NCI-H1105 (cell line): Measurements from ENCODE around the gene ATOH8.

Experiments
- DNase-seq: peaks from one replicate; lab custom pipeline; 2025; lab: John Stamatoyannopoulos, UW

Gene ATOH8

DNA sequence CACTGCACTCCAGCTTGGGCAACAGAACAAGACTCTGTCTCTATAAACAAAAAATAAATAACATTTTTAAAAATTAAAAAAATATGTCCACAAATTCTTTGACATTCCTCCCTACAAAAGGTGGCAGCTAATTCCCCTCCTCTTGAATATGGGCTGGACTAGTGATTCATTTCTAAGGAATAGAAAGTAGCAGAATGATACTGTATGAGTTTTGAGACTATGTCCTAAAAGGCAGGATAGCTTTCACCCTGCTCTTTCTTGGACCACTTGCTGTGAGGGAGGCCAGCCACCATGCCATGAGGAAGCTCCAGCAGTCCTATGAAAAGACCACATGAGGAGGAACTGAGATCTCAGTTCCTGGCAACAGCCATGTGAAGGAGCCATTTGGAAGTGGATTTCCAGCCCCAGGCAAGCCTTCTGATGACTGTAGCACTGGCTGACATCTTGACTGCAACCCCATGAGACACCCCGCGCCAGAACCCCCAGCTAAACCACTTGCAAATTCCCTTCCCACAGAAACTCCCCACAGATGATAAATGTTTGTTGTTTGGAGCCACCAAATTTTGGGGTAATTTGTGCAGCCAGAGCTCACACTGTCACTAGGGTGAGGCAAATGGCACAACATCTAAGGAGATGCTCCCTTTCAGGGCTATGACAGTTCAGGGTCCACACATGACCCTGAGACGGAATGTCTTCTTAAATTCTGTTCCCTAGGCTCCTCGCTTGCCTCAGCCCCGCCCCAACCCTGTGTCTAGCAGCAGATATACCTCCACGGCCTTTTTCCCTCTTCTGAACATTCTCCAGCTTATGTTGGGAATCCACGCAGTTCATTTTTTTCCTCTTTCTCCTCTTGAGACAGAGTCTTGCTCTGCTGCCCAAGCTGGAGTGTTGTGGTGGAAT is 17.1 kb upstream of the ATOH8 start:
- DNase-seq: no peak

DNA sequence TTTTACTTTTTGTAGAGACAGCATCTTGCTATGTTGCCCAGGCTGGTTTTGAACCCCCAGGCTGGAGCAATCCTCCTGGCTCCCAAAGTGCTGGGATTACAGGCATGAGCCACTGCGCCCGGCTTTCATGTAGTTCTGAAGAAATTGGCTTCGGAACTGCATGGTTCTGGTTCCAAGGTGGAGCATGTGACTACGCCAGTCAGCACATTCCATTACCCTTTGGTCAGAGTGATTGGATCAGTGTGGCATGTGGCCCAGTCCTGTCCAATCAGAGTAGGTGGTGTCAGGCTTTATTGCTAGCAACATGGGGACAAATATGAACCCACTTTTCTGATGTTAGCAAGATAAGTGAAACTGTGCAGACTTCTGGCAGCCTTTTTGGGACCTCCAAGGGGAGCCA is 16.3 kb upstream of the ATOH8 start:
- DNase-seq: no peak

DNA sequence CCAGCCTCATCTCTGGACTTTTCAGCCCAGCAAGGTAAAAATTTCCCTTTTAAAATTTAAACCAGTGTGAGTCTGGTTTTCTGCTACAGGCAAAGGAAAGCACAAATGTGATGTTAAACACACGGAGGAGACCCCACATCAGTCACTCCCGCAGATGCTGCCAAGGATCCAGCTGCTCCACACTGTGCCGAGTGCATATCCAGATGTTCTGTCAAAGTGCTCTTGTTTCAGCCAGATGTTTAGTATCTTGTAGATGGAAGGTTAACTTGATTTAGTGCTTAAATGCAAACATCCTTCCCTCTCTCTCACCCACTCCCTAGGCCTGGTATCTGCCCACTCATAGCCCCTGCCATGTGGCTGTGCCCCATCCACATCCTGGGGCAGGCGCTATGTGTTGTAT is 15.8 kb upstream of the ATOH8 start:
- no peak for DNase-seq

DNA sequence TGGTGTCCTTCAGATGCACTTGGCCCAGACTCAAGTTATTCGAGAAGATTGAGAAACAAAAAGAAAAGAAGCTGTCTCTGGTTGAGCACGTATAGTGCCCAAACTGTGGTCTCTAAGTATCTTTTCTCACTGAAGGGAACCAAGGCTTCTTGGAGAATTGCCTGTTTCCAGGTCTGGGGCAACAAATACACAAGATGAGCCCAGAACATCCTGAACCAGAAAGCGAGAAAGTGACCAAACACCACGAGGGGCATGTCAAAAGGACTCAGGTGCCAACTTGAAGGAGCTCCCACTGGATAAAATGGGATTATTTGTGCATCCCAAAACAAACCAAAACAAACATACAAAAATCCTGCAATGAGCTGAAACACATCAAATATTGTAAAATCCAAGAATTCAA is 13.6 kb upstream of the ATOH8 start:
- DNase-seq: no peak

DNA sequence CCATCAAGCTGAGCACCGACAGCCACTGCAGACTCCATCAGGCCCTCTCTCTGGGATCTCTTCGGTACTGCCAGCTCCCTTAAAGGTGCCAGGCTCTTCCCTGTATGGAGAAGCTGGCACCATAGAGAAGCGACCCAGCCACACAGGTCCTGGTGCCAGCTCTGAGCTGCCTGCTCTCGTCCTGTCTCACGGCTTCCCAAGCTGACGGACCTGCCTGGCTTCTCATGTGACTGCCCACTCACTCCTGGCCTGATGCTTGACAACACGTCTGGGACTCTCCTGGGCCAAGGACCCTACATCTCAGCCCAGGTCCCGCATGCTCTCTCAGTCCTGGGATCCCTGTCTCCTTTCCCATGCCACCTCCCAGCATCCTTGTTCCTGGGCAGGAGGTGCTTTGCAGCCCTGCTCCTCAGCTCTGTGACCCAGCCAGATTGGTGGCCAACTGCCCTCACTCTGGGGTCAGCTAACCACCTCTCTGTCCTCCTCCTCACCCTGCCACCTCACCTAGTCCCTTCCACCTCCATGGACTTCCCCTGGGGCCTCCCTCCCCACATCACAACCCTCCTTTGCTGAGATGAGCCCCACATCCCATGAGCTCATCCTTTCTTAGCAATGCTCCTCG is 12.5 kb upstream of the ATOH8 start:
- DNase-seq: no peak

DNA sequence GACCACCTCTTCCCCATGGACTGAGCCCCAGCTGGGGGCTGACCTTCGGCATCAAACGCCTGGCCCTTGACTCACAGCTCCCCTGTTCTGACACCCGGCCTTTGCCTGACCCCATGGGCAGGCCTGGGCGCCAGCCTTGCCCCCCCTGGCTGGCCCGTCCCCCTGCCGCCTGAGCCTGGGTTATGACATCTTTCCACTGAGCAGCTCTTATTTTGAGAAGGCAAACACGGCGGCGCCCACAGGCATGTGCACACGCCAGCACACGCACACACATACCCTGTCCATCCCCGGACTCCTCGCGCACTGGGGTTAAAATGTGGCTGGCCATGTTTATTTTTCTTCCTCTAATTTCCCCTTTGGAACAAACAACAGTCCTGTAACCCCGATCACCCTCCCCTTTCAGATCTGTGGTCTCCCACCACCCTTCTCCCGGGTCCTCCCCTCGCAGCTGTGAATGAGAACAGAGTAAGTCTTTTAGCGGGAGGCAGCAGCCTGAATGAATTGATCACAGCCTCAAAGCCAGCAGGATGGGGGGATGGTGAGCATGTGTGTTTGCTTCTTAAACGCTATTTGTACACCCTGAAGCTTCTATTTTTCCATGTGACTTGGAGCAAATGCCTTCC is 11.8 kb upstream of the ATOH8 start:
- peak; percentile 61 for DNase-seq

DNA sequence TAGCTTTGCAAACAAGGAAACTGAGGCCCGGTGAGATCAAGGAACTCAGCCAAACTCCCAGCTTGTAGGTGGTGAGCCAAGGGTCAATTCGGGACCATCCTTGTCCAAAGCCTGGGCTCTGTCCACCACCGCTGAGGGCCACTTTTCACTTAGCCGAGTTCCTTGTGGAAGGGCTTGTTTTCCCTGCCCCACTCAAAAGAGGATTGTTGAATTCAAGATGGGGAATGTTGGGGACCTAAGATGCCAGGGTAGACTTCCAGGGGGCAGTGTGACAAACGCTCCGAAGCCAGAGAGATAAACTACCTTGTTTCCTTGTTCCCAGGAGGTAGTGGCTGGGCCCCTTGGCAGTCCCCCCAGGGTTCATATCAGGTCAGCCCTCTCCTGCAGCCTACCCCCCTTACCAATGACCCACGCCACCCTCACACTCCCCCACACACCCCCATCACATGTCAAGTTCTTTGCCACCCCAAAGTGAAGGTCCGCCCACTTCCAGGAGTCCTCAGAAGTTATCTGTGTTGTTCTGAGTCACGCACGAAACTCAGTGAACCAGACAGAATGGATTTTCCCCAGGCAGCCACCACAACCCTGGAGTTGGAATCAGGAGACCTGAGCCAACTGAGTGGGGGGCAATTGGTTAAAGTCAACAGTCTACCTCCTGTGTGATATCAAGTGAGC is 10.3 kb upstream of the ATOH8 start:
- DNase-seq: no peak

DNA sequence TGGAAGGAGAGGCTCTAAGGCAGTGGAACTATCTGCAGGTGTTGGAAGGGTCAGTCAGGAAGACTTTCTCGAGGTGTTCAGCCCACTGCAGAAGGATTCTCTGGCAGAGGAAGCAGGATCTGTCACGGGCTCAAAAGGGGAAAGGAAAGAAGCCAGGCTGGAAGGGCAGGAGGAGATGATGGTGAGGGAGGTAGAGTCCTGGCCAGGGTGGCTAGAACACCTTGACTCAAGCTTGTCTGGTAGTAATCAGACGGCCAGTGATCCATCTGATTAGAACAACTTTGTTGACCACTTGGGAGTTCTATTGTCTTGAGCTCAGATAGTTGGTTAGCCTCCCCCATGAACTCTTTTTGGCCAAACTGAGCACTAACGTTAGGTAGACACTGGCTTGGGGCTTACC is 9.7 kb upstream of the ATOH8 start:
- no peak for DNase-seq

DNA sequence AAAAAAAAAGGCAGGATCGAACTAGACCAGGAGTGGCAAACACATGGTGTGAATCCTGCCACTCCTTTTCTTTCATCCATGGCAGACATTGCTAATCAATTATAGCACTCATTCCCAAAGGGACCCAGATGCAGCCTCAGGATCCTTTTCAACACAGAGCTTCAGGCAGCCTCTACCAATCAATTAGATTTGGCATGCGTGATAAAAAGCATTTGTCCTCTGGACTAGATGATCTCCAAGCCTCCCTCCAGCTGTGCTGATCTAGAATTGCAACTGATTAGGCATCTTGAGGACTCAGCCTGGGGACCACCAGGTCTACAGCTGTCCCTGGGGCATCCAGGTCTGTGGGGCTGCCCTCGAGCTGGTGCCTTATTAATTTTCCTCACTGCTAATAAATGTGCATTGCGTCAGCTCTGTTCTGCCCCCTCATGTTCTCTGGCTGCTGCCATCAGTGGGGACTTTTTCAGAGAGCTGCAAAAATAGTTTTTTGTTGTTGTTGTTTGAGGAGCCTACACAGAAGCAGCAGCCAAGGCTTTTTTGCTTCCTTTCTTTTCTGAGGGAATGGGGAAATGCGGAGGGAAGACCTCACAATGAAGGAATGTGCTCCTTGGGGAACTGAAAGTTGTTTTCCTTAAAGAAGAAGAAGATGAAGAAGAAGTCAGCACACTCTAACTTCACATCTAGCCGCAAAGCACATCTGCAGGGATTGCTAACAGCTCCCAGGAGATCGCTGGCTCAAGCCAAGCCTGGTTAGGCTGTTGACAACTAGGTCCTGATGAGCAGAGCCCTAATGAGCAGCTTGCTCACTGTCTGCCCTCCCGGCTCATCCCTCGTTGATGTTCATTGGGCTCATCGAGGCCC is 8.8 kb upstream of the ATOH8 start:
- DNase-seq: no peak

DNA sequence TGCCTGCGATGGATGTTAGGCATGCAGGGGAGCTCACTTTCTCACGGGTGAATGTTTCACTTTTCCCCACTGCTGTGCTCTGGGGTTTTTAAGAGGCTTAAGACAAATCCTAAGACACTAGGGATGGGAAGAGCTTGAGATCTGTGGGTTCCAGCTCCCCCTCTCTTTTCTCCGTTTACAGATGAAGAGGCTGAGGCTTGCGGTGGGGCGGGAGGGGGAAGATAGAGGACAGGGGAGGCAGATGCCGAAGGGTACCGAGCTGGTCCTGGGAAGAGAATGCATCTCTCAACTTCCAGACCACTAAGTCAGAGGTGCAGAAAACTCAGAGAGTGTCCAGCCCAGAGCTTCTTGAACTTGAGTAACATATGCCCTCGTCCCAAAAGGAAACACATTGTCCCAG is 8.2 kb upstream of the ATOH8 start:
- no peak for DNase-seq

DNA sequence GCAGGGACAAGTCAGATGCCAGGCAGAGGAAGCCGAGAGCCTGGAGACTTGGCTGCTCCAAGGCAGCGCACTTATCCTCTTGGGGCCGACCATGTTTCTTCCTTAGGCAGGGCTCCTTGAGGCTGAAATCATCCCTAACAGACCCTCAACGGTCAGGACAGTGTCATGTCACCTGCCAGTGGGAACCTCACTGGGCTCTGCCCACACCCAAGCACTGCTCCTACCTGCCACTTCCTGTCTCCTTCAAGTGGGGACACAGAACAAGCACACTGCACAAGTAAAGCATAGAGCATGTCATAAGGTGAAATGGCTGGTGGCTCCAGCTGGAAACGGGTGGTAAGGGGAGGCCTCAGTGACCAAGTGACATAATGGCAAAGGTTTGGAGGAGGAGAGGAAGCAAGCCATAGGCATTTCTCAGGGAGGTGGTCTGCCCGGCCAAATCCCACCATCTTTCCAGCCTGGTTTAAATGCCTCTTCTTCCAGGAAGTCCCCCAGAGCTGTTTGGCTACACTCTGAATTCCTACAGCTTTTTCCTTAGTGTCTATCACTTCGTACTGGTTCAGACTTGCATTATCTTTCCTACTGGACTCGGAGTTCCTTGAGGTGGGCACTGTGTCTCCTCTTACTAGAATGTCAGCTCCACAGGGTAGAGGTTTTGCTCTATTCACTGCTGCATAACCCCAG is 7.3 kb upstream of the ATOH8 start:
- DNase-seq: no peak

DNA sequence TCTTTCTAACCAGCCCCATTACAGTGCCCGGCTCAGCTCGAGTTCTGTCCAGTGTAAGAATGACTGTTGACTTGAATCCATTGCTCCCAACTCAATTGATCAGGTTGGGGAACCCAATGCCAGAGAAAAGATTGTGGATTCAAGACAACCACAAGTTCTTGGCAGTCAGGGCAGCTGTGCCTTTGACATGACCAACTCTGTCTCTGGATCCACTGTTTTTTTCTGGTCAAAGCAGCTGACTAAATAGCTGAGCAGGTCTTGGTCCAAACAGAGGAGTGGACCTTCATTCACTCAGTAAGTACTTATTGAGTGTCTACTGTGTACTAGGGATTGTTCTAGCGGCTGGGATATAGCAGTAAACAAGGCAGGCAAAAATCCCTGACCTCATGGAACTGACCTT is 6.3 kb upstream of the ATOH8 start:
- DNase-seq: no peak

DNA sequence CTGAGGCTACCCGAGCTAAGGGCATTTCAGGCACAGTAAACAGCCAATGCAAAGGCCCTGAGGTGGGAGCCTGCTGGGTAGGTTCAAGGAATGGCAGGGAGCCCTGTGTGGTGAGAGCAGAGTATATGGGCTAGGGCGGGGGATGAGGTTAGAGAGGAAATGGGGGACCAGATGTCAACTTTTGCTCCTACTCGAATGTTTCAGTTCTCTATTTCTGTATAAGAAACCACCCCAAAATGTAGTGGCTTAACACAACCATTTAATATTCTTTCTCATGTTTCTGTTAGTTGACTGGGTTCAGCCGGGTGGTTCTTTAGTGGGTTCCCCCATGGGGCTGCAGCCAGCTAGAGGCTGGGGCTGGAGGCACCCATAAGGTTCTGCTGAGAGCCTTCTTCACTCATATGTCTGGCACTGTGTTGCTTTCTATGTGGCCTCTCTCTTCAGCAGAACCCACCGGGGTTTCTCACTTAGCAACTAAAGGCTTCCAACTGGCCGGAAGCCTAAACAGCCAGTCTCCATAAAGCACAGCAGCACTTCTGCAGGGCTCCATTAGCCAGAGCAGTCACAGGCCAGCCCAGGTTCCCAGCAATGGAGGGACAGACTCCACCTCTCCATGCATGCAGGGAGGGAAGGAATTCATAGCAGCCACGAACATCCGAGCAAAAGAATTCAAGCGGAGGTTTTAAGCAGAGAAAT is 5.6 kb upstream of the ATOH8 start:
- no peak for DNase-seq

DNA sequence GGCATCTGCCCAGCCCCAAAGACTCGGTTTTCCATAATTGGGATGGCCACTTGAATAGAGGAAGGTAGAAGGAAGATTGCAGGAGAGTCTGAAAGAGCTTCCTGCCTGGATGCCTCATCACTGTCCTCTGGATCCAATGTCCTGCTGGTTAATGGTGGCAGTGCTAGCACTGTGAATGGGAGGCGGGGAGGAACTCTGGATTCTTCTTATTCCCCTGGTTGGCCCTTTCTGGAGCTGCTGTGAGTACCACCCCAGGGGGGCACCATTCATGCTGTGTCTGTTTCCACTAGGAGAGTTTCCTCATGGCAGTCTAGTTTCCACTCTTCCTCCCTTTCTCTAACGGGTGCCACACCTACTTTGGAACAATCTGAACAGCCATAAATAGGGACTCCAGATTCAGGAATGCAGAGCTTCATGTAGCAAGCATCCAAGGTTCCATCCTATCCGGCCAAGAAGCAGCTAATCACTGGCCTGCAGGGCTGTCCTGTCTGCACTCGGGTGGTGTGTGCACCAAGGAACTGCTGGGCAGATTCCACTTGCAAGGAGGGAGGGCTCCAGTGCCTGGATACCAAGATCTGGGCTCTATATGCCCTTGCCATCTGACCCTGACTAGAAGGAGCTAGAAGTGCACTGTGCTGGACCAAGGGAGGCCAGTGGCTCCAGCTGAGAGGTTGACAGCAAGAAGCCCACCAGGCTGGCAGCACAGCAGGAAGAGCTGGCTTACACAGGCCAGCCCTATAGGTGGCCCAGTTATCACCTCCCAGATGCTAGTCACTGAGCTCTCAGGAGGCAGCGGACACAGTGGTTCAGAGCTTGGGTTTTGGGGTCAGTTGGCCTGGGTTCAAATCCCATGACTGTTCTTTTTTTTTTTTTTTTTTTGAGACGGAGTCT is 4.6 kb upstream of the ATOH8 start:
- no peak for DNase-seq

DNA sequence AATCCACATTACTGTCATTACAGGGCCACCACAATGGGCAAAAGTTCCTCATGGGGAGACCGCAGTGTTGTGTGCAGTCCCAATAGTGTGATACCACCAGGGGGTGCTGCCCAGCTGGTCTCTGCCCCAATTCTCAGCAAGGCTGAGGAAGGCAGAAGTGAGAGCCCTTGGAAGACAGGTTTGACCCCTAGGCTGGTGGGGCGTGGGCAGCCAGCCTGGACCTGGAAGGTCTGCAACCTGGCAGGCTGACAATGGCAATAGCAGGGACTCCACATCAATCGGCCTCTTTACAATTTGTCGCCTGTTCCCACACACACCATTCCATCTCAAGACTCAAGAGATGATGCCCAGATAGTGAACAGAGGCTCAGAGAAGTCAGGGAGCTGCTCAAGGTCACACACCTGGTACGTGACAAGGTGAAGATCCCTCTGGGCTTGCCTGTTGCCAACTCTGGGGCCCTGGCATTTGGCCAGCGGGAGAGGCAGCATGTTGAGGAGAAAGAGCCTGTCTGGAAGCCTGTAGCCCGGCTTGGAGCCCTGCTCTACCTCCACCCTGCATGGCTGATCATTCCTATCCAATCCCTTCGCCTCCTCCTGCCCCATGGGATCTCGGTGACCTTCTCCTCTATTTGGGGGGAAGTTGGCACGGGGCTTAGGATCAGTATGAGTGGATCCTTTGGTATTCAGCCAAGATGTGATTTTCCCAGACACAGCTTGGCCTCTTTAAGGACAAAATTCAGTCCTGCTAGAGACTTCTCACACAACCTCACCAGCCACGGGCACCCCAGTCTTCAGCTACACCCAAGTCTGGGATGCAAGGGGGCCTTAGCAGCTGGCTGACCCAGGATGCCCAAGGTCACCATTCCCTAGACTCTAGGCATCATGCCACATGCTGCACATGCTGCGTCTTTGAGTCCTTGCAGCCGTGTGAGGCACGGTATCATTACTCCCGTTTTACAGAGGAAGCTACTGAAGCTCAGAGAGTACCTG is 2.9 kb upstream of the ATOH8 start:
- peak; percentile 31 for DNase-seq

DNA sequence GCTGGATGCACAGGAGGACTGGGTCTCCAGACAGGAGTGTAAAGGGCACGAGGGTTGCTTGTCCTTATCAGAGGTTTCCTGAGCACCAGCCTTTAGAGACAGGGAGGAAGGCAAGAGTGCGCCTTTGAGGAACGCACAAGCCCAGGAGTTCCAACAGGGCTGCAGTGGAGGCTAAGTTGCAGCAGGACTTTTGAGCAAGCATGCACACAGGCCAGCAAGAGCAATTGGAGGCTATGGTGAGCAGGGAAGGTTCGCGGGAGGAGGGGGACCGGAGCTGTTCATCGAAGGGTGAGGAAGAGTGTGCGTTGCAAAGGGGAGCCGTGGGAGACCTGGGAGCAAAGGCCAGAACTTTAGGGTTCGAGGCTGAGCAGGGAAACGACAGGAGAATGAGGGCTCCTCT is 2.2 kb upstream of the ATOH8 start:
- no peak for DNase-seq

DNA sequence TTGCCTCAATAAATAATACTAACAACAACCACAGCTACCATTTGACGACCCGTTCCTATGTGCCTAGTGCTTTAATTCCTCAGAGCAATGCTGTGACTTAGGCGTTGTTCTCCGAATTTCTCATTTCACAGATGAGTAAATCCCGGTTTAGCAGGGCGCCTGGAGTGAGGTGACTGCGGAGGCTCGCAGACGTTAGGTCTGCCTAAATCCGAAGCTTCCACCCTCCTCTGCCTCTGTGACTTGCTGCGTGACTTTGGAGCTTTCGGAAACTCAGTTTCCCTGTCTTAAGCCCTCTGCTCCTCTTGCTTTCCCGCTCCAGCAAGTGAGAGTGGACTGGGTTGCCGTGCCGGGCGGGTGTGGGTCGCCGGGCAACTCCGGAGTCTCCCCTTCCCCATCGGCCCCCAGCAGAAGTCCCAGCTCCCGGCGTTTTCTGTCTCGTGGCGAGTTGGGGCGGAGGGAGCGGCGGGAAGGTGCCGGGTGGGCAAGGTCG is 711 bp upstream of the ATOH8 start:
- no peak for DNase-seq
